Embryonic facial prominence (tissue), 1 donor: ENCODE results near the gene LCN12.

ENCODE experiments used
- DNase-seq: peaks from one replicate; pipeline ENCODE4 v3.0.0-alpha.2; 2016; ENCODE audit errors: extremely low spot score

The LCN12 gene

DNA sequence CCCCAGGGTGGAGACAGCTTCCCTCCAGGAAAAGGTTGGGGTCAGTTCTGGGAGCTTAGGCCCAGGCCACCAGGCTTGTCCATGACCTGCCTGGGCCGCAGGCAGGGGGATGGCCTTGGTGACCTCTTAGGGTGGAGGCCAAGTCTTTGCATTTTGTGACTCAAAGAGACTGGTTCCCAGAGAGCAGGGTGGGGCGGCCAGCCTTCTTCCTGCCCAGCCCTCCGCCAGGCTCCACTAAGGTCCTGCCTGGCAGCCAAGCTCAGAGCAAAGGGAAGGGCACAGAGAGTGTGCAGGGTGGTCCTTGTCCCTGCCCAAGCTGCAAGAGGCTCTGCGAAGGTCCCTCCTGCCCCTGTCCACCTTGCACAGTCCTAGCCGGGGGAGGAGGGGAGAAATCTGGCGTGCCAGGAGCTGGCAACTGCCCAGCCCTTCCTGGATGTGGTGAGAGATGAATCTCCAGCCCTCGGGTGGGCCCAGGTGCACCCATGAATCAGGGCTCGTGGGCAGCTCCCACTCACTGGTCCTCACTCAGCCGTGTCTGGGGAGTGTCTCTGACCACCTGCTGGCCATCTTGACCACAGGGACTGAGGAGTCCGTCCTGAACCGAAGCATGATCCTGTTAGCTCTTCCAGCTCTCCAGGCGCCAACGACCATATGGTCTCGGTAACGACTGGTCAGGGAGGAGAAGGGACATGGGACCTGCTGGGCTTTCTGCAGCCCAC, 22.9 kb downstream of the LCN12 start:
- no peak for DNase-seq

DNA sequence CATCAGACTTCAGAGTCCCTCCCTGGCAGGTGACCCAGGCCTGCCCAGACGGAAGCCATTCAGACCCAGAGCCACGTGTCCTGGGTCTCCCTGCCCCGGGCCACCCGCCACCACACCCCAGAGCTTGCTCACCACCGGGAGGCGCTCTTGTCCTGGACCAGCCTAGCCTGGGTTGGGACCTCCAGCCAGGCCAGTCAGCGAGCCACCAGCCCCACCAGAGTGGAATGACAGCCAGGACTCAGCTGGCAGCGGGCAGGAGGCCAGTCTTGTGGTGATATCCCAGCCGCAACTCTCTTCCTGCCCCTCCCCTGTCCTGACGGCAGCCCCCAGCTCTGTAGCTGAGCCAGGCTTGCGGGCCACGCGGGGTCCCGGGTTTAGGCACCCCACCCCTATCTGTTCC, 23.6 kb downstream of the LCN12 start:
- DNase-seq: no peak

DNA sequence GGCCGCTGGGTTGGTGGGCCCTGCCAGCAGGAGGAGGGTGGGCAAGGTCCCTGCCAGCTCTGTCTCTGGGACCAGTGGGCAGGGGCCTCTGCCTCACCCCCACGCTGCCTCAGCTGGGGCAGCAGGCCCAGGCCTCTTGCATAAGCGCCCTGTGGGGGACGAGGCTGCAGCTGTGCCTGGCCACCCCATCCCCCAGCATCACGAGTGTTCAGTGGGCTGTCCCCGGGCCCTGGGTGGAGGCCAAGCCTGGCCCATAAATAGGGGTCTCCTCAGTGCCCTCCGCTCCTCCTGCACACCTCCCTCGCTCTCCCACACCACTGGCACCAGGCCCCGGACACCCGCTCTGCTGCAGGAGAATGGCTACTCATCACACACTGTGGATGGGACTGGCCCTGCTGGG, 25.1 kb downstream of the LCN12 start, which contains the start of gene PTGDS:
PTGDS (plus strand) TSS at position 282 of the 400 bp plus-strand sequence; CDS start at position 357, 75 bp downstream.
- DNase-seq: no peak

DNA sequence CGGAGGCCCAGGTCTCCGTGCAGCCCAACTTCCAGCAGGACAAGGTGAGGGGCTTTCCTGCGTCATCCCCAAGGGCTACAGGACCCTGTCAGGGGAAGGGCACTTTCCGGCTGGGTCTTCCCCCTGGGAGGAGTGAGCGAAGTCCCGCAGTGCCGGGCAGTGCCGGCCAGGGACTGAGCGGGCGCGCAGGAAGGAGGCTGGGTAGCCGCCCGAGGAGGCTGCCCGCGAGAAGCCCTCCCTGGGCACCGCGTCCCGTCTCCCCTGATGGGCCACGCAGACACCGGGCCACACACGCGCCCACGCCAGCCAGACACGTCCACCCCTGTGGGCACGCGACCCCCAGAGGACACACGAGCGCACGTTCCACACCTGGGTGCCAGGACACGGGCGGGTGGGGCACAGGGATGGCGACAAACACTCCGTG, 25.6 kb downstream of the LCN12 start:
- DNase-seq: no peak

DNA sequence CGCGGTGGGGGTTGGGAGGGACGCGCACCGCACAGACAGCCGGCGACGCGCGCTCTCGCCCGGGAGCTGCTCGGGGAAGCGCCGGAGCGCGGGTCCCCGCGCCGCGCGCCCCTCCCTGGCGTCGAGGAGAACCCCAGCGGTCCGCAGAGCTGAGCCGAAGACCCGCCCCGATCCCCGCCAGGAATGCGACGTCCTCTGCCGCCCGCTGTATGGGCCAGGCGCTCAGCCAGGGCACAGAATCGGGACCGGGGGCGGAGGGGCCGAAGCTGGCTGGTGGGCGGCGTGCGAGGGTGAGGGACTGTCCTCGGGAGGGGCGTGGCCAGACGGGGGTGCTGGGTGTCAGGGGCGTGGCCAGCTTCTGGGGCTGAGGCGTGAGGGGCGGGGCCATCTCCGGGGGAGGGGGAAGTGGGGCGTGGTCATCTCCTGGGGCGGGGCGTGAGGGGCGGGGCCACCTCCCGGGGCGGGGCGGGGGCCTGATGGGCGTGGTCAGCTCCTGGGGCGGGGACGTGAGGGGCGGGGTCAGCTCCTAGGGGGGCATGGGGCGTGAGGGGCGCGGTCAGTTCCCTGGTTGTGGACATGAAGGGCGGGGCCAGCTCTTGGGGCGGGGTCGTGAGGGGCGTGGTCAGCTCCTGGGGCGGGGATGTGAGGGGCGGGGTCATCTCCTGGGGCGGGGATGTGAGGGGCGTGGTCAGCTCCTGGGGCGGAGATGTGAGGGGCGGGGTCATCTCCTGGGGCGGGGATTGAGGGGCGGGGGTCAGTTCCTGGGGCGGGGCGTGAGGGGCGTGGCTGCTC, 26.2 kb downstream of the LCN12 start:
- DNase-seq: no peak

DNA sequence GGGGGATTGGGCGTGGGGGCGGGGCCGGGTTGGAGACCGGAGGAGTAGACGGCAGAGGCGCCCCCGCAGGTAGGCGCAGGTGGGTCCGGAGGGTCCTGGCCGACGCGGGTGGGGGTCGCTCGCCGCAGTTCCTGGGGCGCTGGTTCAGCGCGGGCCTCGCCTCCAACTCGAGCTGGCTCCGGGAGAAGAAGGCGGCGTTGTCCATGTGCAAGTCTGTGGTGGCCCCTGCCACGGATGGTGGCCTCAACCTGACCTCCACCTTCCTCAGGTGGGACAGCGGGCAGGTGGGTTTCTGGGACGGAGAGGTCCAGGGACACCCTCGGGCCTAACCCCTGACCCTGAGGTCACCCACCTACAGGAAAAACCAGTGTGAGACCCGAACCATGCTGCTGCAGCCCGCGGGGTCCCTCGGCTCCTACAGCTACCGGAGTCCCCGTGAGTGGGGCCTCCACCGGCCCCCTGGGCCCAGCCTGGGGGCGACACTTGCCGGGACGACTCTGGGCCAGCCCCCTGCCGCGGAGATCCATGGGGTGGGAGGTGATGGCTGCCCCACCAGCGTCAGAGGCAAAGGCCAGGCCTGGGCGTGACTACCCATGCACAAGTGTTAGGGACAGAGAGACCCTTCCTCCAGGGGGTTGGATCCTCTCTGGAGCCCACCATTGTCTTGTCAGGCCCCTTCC, 26.9 kb downstream of the LCN12 start:
- no peak for DNase-seq

DNA sequence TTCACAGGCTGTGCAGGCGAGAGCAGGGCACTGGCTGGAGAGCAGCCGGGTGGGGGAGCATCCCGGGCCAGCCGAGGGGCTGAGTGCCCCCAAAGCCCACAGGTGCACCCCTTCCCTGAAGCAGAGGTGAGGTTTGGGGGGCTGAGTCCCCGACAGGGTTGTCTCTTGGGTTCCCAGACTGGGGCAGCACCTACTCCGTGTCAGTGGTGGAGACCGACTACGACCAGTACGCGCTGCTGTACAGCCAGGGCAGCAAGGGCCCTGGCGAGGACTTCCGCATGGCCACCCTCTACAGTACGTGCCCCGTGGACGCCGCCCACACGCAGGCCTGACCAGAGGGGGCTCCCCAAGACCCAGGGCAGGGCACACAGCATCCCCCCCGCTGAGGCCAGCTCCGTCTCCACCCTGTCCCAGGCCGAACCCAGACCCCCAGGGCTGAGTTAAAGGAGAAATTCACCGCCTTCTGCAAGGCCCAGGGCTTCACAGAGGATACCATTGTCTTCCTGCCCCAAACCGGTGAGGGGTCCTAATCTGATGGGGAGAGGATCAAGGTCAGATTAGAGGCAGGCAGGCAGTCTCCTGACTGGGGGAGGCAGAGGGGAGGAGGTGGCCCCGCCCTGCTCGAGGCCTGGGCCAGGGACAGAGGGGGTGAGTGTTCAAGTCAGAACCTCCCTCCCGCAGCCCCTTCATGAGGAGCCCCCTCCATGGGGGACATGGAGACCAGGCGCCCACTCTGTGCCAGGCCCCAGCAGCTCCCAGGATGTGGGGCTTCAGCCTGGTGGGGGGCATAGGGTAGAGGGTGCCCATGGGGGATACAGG, 27.9 kb downstream of the LCN12 start:
- no peak for DNase-seq

DNA sequence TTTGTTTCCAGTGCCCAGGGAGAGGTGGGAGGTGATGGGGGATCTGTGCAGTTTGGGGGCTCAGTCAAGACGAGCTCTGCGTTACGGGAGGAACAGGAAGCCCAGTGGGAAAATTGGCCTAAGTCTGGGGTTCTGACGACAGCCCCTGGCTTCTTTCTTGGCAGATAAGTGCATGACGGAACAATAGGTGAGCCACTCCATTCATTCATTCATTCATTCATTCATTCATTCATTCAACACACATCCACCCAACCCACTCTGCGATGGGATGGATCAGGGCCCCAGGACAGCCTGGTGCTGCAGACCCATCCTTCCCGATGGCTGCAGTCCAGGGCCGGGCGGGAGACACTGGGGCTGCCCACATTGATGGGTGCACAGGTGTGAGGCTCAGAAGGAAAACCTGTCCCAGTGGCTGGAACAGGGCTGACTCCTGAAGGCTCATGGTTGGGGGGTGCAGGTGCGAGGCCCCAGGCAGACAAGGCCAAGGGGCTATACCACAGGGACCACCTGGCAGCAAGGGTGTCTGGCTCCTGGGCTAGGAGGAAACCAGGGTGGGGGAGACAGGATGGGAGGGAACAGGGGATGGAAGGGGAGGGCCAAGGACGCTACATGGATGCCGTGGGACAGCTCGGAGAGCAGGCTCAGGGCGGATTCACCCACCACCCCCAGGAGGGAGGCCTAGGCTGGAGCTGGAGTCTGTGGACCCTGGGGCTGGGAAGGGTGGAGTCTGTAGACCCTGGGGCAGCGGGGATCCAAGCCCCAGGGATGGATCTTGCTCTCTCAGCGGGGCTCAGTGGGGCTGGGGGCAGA, 28.8 kb downstream of the LCN12 start:
- no peak for DNase-seq

DNA sequence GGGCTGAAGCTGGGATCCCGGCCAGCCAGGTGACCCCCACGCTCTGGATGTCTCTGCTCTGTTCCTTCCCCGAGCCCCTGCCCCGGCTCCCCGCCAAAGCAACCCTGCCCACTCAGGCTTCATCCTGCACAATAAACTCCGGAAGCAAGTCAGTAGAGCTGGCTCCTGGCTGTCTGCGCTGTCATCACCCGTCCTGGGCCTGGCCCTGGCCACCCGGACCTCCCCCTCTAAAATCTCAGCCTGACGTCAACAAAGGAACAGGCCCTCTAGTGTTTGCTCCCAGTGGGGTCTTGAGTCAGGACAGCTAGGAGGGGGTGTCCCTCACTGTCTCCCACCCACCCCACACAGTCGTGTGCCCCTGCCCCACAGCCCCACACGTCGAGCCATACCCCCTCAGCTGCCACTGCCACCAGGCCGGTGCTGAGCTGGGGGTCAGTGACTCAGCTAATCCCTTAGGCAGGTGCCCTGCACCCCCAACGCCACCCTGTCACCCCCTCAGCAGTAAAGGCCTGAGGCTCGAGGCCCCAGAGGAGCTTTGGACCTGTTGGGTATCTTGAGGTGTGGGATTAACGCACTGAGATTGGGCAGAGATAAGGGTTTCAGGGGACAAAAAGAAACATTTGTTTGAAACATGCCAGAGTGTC, 29.6 kb downstream of the LCN12 start:
- DNase-seq: no peak

DNA sequence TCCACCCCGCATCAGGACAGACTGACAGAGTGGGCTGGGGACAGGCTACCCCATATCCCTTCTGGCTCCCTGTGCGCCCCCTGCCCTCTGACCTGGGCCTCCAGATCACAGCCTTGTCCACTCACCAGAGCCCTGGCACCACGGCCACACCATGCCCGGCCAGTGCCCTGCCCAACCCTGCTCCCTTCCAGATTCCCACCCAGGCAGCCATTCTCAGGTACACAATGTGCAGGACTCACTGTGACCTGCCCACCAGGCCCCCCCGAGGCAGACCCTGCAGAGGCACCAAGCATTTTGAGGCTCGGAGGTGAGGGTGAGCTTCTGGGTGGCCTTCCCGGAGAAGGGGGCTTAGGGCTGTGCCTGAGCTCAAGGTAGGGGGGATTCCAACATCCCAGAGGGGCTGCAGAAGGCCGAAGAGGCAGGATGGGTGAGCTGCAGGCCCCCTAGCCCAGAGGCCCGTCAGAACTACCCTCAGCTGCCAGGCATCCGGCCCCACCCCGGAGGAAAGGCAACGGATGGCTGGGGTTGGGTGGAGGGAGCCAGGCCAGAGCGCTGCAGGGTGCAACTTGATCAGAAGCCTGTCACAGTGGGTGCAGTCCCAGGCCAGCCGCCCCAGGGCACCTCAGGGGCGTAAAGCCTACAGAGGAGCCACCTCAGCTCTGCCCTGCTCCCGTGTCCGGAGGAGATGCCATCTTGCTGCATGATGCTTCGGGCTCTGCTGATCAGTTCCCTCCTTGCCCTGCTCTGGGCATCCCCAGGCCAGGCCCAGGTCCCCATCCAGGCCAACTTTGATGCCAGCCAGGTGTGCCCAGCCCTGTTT, 30.4 kb downstream of the LCN12 start, which contains the start of gene LCNL1:
LCNL1 (plus strand) TSS at position 762 of the 820 bp plus-strand sequence. CDS start 594 bp downstream, outside the sequence.
- no peak for DNase-seq

DNA sequence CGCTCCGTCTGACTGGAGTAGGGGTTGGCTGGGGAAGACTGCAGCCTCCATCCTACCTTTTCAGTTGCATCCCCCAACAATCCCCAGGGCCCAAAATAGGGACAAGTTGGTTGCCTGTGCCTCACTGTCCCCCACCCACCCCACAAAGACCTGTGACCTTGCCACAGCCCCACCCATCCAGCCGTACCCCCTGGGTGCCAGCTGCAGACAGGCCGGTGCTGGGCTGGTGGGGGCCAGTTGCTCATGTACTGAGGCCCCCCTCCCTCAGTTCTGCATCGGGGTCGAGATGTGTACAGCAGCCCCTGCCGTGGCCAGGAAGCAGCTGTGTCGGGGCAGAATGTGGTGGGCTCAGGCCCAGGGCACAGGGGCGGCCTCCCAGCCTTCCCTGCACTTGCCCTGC, 31.1 kb downstream of the LCN12 start:
- DNase-seq: no peak

DNA sequence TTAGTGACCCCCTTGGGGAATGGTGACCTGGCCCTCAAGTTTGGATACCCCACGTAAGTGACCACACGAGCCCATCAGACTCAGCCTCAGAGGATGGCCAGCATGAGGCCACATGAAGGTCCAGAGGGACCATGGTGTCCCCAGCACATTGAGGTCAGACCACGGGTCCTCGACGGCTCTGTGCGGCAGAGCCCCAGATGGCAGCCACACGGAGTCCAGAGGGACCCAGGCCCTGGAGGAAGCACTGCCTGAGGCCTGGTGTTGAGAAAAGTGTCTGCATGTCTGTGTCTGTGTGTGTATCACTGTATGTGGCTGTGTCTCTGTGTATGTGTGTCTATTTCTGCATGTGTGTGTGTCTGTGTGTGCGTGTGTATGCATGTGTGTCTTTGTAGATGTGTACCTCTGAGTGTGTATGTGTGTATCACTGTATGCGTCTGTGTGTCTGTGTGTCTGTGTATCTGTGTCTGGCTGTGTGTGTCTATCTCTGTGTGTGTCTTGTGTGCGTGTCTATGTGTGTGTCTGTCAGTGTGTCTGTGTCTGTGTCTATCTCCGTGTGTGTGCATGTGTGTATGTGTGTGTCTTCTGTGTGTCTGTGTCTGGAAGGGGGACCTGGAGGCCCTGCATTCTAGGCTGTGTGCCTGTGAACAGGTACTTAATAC, 31.7 kb downstream of the LCN12 start:
- no peak for DNase-seq

DNA sequence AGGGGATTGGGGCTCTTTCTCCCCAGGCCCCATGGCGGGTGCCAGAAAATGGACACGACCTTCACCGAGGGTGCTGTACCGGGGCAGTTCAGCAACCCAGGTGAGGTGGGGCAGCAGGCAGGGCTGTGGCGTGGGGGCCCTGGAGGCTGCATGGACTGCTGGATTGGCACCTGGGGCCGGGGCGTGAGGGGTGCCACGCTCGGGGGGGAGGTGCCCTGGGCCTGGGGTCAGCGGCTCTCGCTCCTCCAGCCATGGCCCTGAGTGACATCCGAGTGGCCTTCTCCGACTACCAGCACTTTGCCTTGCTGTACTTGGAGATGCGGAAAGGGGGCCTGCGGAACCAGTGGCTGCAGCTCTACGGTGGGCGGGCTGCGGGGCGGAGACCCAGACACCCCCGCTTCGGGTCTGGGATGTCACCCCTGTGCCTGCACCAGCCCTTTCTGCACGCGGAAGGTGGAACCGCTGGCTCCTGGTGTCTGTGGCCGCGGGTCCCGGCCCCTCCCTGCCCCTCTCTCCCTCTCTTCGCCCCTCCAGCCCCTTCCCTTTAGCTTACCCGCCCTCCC, 32.5 kb downstream of the LCN12 start:
- DNase-seq: no peak

DNA sequence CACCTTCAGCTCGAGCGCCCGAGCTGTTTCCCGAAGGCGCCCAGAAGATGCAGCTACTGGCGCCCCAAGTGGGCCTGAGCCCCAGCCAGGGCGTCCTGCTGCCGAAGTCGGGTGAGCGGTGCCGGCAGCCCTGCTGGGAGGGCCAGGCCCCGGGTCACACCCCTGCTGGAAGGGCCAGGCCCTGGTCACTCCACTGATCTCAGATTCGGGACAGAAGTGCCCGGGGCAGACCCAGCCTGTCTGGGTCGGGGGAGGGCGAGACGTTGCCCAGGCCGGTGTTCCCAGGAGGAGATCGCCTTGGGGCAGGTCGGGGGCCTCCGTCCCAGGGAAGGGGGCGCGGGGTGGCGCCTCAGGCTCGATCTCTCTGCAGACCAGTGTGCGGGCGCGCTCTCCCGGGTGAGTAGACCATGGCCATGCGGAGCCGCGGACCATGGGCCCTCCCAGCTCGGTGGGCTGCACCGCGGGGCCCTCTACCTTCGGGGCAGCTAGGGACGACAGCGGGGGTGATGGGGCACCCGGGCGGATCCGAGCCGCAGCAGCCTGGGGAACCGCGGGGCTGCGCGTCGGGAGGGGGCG, 33.0 kb downstream of the LCN12 start:
- no peak for DNase-seq

DNA sequence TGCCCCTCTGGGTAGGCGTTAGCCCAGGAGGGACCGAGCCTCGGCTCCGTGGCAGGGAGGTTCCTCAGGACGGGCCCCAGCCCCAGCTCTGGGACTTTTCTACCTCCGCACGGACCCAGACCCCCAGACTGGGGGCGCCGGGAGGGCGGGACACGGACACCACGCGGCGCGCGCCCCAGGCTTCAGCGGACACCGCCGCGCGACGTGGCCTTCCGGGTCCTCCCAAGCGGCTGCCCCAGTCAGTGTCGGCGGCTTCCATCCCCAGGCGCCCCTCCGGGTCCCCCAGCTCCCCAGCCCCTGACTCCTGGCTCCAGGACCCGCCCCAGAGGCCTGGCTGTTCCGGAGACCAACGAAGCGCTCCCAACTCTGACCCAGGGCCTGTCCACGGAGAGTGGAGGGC, 33.8 kb downstream of the LCN12 start:
- DNase-seq: no peak

DNA sequence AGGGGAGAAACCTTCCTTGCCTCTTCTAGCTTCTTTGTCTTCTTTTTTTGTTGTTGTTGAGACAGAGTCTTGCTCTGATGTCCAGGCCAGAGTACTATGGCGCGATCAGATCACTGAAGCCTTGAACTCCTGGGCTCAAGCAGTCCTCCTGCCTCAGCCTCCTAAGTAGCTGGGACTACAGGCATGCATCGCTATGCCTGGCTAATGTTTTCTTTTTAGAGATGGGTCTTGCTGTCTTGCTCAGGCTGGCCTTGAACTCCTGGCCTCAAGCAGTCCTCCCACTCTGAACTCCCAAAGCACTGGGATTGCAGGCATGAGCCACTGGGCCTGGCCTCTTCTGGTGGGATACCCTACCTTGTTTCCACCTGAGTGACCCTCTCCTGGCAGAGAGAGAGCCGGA, 36.8 kb downstream of the LCN12 start:
- DNase-seq: no peak

DNA sequence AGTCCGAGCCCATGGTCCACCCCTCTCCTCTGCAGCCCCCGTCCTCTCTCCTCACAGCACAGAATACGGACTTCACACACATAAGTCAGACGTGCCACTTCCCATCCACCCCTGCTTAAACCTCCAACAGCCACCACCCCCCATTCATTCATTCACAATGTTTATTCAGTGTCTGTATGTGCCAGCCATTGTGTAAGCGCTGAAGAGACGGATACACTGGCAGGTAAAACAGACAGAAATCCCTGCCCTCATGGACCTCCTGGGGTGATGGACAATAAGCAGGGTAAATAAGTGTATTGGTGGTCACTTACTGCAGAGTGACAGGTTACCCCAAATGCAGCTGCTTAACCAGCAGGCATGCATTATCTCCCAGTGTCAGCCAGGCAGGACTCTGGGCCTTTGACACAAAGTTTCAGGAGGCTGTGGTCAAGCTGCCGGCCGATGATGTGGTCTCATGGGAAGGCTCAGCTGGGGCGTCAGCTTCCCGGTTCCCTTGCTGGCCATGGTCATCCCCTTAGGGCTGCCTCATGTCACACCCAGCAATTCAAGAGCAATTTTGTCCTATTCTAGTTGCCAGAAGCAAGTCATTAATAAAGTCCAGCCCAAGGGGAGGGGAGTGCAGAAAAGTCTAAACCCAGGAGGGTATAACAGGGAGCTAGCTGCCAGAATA, 38.3 kb downstream of the LCN12 start:
- DNase-seq: no peak
